Duodenal mucosa (tissue), 2 donors: ENCODE measurements around the gene HOXD13.

Experiments
- H3K27ac ChIP-seq: one replicate; pipeline ENCODE4 v1.7.0; 2013; ENCODE audit warnings: low read depth, low read length
- H3K27me3 ChIP-seq, 2 donors: one replicate each; pipeline ENCODE4 v1.7.0; 2013; ENCODE audit warnings: low read length in 2 of 2, control low read depth in 1 of 2; ENCODE audit not compliant: insufficient read depth in 2 of 2, control insufficient read depth in 1 of 2
- H3K36me3 ChIP-seq, 2 donors: one replicate each; pipeline ENCODE4 v1.7.0; 2013; ENCODE audit warnings: low read length in 2 of 2, control low read depth in 1 of 2; ENCODE audit not compliant: insufficient read depth in 2 of 2, control insufficient read depth in 1 of 2
- H3K4me1 ChIP-seq, 2 donors: one replicate each; pipeline ENCODE4 v1.7.0; 2013; ENCODE audit warnings: low read length in 2 of 2, control low read depth in 1 of 2; ENCODE audit not compliant: insufficient read depth in 2 of 2, control insufficient read depth in 1 of 2
- H3K4me3 ChIP-seq, 2 donors: one replicate each; pipeline ENCODE4 v1.7.0; 2013; ENCODE audit warnings: low read length in 2 of 2, low read depth in 1 of 2
- H3K9ac ChIP-seq, 2 donors: one replicate each; pipeline ENCODE4 v1.7.0; 2013; ENCODE audit warnings: low read length in 2 of 2, low read depth in 1 of 2
- H3K9me3 ChIP-seq, 2 donors: one replicate each; pipeline ENCODE4 v1.7.0; 2013; ENCODE audit warnings: low read length in 2 of 2, control low read depth in 1 of 2; ENCODE audit not compliant: control insufficient read depth in 1 of 2

The HOXD13 gene

GRCh38 chr2:176094349-176094748 lies 1.8 kb downstream of the HOXD13 start:
- Histone ChIP-seq H3K27ac (no peak overlapping the region), H3K27me3 (peaks cover 90 to 91% of the 10 kb centered on the region in 2 donors), H3K36me3 (no peaks in the 10 kb centered on the region), H3K9ac (no peak overlapping the region), H3K4me3 (no peak overlapping the region), H3K4me1 (peaks cover 13 to 24% of the 10 kb centered on the region in 2 donors), H3K9me3 (no peaks in the 10 kb centered on the region)

GRCh38 chr2:176095421-176095820 lies 2.9 kb downstream of the HOXD13 start:
- Histone ChIP-seq H3K36me3 (no peaks in the 10 kb centered on the region), H3K4me3 (no peak overlapping the region), H3K9ac (no peak overlapping the region), H3K4me1 (peaks cover 13 to 24% of the 10 kb centered on the region in 2 donors), H3K9me3 (no peaks in the 10 kb centered on the region), H3K27ac (no peak overlapping the region), H3K27me3 (peaks cover 90 to 92% of the 10 kb centered on the region in 2 donors)

GRCh38 chr2:176096243-176096985 lies 3.9 kb downstream of the HOXD13 start:
- H3K9me3 ChIP-seq: no peaks in the 10 kb centered on the region
- H3K9ac ChIP-seq: no peak overlapping the region
- peak overlapping the region; percentile 67 to 70 for H3K4me3 ChIP-seq
- no peaks in the 10 kb centered on the region for H3K36me3 ChIP-seq
- no peak overlapping the region for H3K27ac ChIP-seq
- peaks cover 90 to 93% of the 10 kb centered on the region in 2 donors for H3K27me3 ChIP-seq
- H3K4me1 ChIP-seq: peaks cover 13 to 24% of the 10 kb centered on the region in 2 donors

GRCh38 chr2:176096986-176097819 lies 4.7 kb downstream of the HOXD13 start:
- Histone ChIP-seq H3K4me1 (peaks cover 13 to 24% of the 10 kb centered on the region in 2 donors), H3K27me3 (peaks cover 90 to 93% of the 10 kb centered on the region in 2 donors), H3K9me3 (no peaks in the 10 kb centered on the region), H3K27ac (no peak overlapping the region), H3K36me3 (no peaks in the 10 kb centered on the region), H3K9ac (no peak overlapping the region), H3K4me3 (peak overlapping the region; percentile 67 to 70)

GRCh38 chr2:176097820-176098365 lies 5.4 kb downstream of the HOXD13 start:
- H3K9ac ChIP-seq: no peak overlapping the region
- H3K36me3 ChIP-seq: no peaks in the 10 kb centered on the region
- no peak overlapping the region for H3K27ac ChIP-seq
- H3K9me3 ChIP-seq: no peaks in the 10 kb centered on the region
- H3K4me3 ChIP-seq: peak overlapping the region; percentile 67 to 70
- H3K4me1 ChIP-seq: peaks cover 13 to 24% of the 10 kb centered on the region in 2 donors
- H3K27me3 ChIP-seq: peaks cover 97% of the 10 kb centered on the region in 2 donors

GRCh38 chr2:176098366-176099158 lies 6.0 kb downstream of the HOXD13 start:
- no peak overlapping the region for H3K4me3 ChIP-seq
- H3K27ac ChIP-seq: no peak overlapping the region
- no peaks in the 10 kb centered on the region for H3K36me3 ChIP-seq
- peaks cover 96 to 98% of the 10 kb centered on the region in 2 donors for H3K27me3 ChIP-seq
- H3K9me3 ChIP-seq: no peaks in the 10 kb centered on the region
- no peak overlapping the region for H3K9ac ChIP-seq
- peaks cover 8 to 18% of the 10 kb centered on the region in 2 donors for H3K4me1 ChIP-seq

- Histone ChIP-seq H3K9ac (no peak overlapping the region), H3K9me3 (no peaks in the 10 kb centered on the region), H3K36me3 (no peaks in the 10 kb centered on the region), H3K4me1 (peaks cover 5 to 18% of the 10 kb centered on the region in 2 donors), H3K27ac (no peak overlapping the region), H3K27me3 (peaks cover 96 to 98% of the 10 kb centered on the region in 2 donors), H3K4me3 (no peak overlapping the region)
These were observed 6.7 kb downstream of the HOXD13 start for GRCh38 chr2:176099159-176099727.

GRCh38 chr2:176099728-176100546 lies 7.4 kb downstream of the HOXD13 start, which contains the start of gene HOXD12:
HOXD12 (plus strand) TSS chr2:176099795; CDS start chr2:176099802, 7 bp downstream.
- peaks cover 96 to 98% of the 10 kb centered on the region in 2 donors for H3K27me3 ChIP-seq
- no peak within 1 kb of the TSS for H3K9ac ChIP-seq
- H3K27ac ChIP-seq: no peak within 1 kb of the TSS
- peaks cover 5 to 18% of the 10 kb centered on the region in 2 donors for H3K4me1 ChIP-seq
- H3K9me3 ChIP-seq: no peaks in the 10 kb centered on the region
- H3K36me3 ChIP-seq: no peaks in the 10 kb centered on the region
- H3K4me3 ChIP-seq: no peak within 1 kb of the TSS
